HepG2 (cell line): ENCODE measurements around the gene ATG16L2. TPM values are rescaled to one million over a fixed set of nuclear protein-coding genes. Genes with fewer than 3 reads are reported as not detected.

Experiments used
- AHDC1 ChIP-seq: sonication (generic); formaldehyde crosslinking; IDR thresholded peaks from 2 replicates; pipeline ENCODE4 v1.5.1; 2020; ENCODE audit warnings: mild to moderate bottlenecking, missing genetic modification reagents, borderline replicate concordance
- DRAP1 ChIP-seq: IDR thresholded peaks from 2 replicates; pipeline ENCODE4 v1.6.1; 2016; ENCODE audit warnings: missing genetic modification reagents, missing compliant biosample characterization
- ETS1 ChIP-seq: sonication (generic); formaldehyde crosslinking; IDR thresholded peaks from 2 replicates; pipeline ENCODE4 v1.4.0; 2020; ENCODE audit warnings: missing genetic modification reagents
- FOXC1 ChIP-seq: sonication (generic); formaldehyde crosslinking; IDR thresholded peaks from 2 replicates; pipeline ENCODE4 v1.8.0; 2022; ENCODE audit warnings: mild to moderate bottlenecking, missing genetic modification reagents, borderline replicate concordance
- HDAC2 ChIP-seq: sonication (generic); formaldehyde crosslinking; IDR thresholded peaks from 2 replicates; pipeline ENCODE4 v1.4.0; 2020; ENCODE audit warnings: missing genetic modification reagents
- KAT7 ChIP-seq: IDR thresholded peaks from 2 replicates; pipeline ENCODE4 v1.6.1; 2018; ENCODE audit warnings: borderline replicate concordance, missing compliant biosample characterization
- MEF2D ChIP-seq: sonication (generic); formaldehyde crosslinking; IDR thresholded peaks from 2 replicates; pipeline ENCODE4 v1.5.1; 2020; ENCODE audit warnings: mild to moderate bottlenecking, missing genetic modification reagents
- MLX ChIP-seq: IDR thresholded peaks from 2 replicates; pipeline ENCODE4 v1.6.1; 2016
- NR3C1 ChIP-seq: sonication (generic); formaldehyde crosslinking; IDR thresholded peaks from 2 replicates; pipeline ENCODE4 v1.4.0; 2020; ENCODE audit warnings: missing genetic modification reagents
- SNAPC5 ChIP-seq: sonication (generic); formaldehyde crosslinking; IDR thresholded peaks from 2 replicates; pipeline ENCODE4 v1.8.1; 2023; ENCODE audit warnings: mild to moderate bottlenecking, missing genetic modification reagents, borderline replicate concordance
- SRF ChIP-seq: IDR thresholded peaks from 2 replicates; pipeline ENCODE4 v1.6.1; 2011; ENCODE audit warnings: mild to moderate bottlenecking, low read depth, low read length, moderate library complexity
- THAP9 ChIP-seq: sonication (generic); formaldehyde crosslinking; IDR thresholded peaks from 2 replicates; pipeline ENCODE4; 2020; ENCODE audit warnings: missing genetic modification reagents, mild to moderate bottlenecking, borderline replicate concordance
- ZFP90 ChIP-seq: sonication (generic); formaldehyde crosslinking; IDR thresholded peaks from 2 replicates; pipeline ENCODE4 v1.8.0; 2022; ENCODE audit warnings: missing genetic modification reagents, mild to moderate bottlenecking, inconsistent platforms, borderline replicate concordance
- ZNF383 ChIP-seq: sonication (generic); formaldehyde crosslinking; IDR thresholded peaks from 2 replicates; pipeline ENCODE4 v1.4.0; 2020; ENCODE audit warnings: missing genetic modification reagents, mild to moderate bottlenecking, borderline replicate concordance
- ZNF530 ChIP-seq: sonication (generic); formaldehyde crosslinking; IDR thresholded peaks from 2 replicates; pipeline ENCODE4 v1.5.0; 2020; ENCODE audit warnings: low read depth, mild to moderate bottlenecking, missing genetic modification reagents
- ZNF564 ChIP-seq: sonication (generic); formaldehyde crosslinking; IDR thresholded peaks from 2 replicates; pipeline ENCODE4 v1.8.1; 2023; ENCODE audit warnings: mild to moderate bottlenecking, missing genetic modification reagents
- ZNF737 ChIP-seq: sonication (generic); formaldehyde crosslinking; IDR thresholded peaks from 2 replicates; pipeline ENCODE4 v1.5.0; 2020; ENCODE audit warnings: missing genetic modification reagents, mild to moderate bottlenecking, borderline replicate concordance
- polyA plus RNA-seq, 8 experiments: library from polyadenylated mRNA; depleted of rRNA in 3 of 8; stranded (reverse) in 7 of 8; unstranded in 1 of 8; fragments of >200 nt; fragmentation: Illumina TruSeq in 4 of 8; extraction: Trizol in 4 of 8; gene quantifications; 2 replicates each; pipeline versions ENCODE4 v1.2.1 to v1.2.3, GENCODE V29; 2011 to 2016; ENCODE audit warnings: low read depth in 4 of 8, missing spikeins in 1 of 8, mixed read lengths in 1 of 8; ENCODE audit not compliant: insufficient read depth in 1 of 8
- total RNA-seq, 5 experiments: library from RNA; depleted of rRNA; stranded (reverse); fragments of >200 nt; fragmentation: Illumina TruSeq; extraction: Trizol; gene quantifications; 2 replicates each; pipeline ENCODE4 v1.2.3, GENCODE V29; 2016; ENCODE audit warnings: low read depth in 1 of 5

Gene ATG16L2
- total and polyA plus RNA-seq, 2 of the 13 experiments (the other 11 are each of a cell fraction or from before 2014, with no cell fraction given), result 6.2 to 14.8 TPM

GRCh38 chr11:72787216-72788104 is 26.8 kb upstream of the ATG16L2 start (continued):
- TF ChIP-seq MLX (CRISPR knock-in tag), result 0 out of 2 replicates have a peak, but pooled peaks have one; percentile 48
- peak; percentile 60; the same call in 1 of the 2 replicates for TF ChIP-seq FOXC1 (CRISPR knock-in tag)
- no peak for TF ChIP-seq SNAPC5
- no peak for TF ChIP-seq NR3C1 (CRISPR knock-in tag)
- TF ChIP-seq ETS1 (CRISPR knock-in tag), result no peak
- peak; percentile 49; the same call in 1 of the 2 replicates for TF ChIP-seq THAP9 (CRISPR knock-in tag)
- no peak for TF ChIP-seq ZFP90 (CRISPR knock-in tag)
- TF ChIP-seq AHDC1, result no peak; the same call in 1 of the 2 replicates
- TF ChIP-seq MEF2D, result peak; percentile 82; the same call in 1 of the 2 replicates
- no peak for TF ChIP-seq ZNF530 (CRISPR knock-in tag)
- TF ChIP-seq DRAP1 (CRISPR knock-in tag), result peak; percentile 45
- 0 out of 2 replicates have a peak, but pooled peaks have one; percentile 24 for TF ChIP-seq SRF
- TF ChIP-seq ZNF564, result no peak
- TF ChIP-seq HDAC2 (CRISPR knock-in tag), result peak; percentile 77
- no peak; the same call in 1 of the 2 replicates for TF ChIP-seq ZNF383
- no peak for TF ChIP-seq ZNF737 (CRISPR knock-in tag)
- no peak for TF ChIP-seq KAT7 (CRISPR knock-in tag)
